Liver (tissue), 9 donors: Measurements from ENCODE around the gene SEPTIN2. TPM values are rescaled to one million over a fixed set of nuclear protein-coding genes. Genes with fewer than 3 reads are reported as not detected.

ENCODE experiments used
- DNase-seq: peaks from one replicate; pipeline ENCODE4 v3.0.0-alpha.2; 2017; ENCODE audit warnings: low spot score
- H3K27ac ChIP-seq, 2 donors: one replicate each; pipeline ENCODE4 v1.7.0; 2013; ENCODE audit warnings: inconsistent platforms in 2 of 2, low read length in 2 of 2, control low read depth in 1 of 2, low read depth in 1 of 2, mild to moderate bottlenecking in 1 of 2
- H3K27me3 ChIP-seq, 4 donors: one replicate each; pipeline versions ENCODE4 v1.6.1 to v1.7.0; 2013; ENCODE audit warnings: low read length in 3 of 4, inconsistent platforms in 1 of 4, mild to moderate bottlenecking in 1 of 4, moderate library complexity in 1 of 4; ENCODE audit not compliant: control insufficient read depth in 4 of 4, insufficient read depth in 4 of 4
- H3K36me3 ChIP-seq, 4 donors: one replicate each; pipeline versions ENCODE4 v1.6.1 to v1.7.0; 2013; ENCODE audit warnings: low read length in 3 of 4, mild to moderate bottlenecking in 3 of 4, low read depth in 1 of 4, moderate library complexity in 1 of 4; ENCODE audit not compliant: control insufficient read depth in 4 of 4, insufficient read depth in 3 of 4
- H3K4me1 ChIP-seq, 4 donors: one replicate each; pipeline versions ENCODE4 v1.6.1 to v1.7.0; 2013; ENCODE audit warnings: low read length in 3 of 4, mild to moderate bottlenecking in 3 of 4, moderate library complexity in 1 of 4; ENCODE audit not compliant: control insufficient read depth in 4 of 4, insufficient read depth in 4 of 4
- H3K4me3 ChIP-seq, 3 donors: one replicate each; pipeline versions ENCODE4 v1.6.1 to v1.7.0; 2013; ENCODE audit warnings: low read length in 3 of 3, control low read depth in 1 of 3, low read depth in 1 of 3, mild to moderate bottlenecking in 1 of 3
- H3K9ac ChIP-seq, 2 donors: one replicate each; pipeline ENCODE4 v1.7.0; 2013; ENCODE audit warnings: low read length in 2 of 2, mild to moderate bottlenecking in 2 of 2, moderate library complexity in 2 of 2, control low read depth in 1 of 2, low read depth in 1 of 2
- H3K9me3 ChIP-seq, 4 donors: one replicate each; pipeline versions ENCODE4 v1.6.1 to v1.7.0; 2013; ENCODE audit warnings: low read length in 3 of 4; ENCODE audit not compliant: control insufficient read depth in 4 of 4
- ATF3 ChIP-seq: IDR thresholded peaks from 2 replicates; pipeline ENCODE4 v1.6.1; 2016; ENCODE audit warnings: antibody characterized with exemption
- CTCF ChIP-seq: fragments of 150-350 bp; IDR thresholded peaks from 2 replicates; pipeline ENCODE4 v1.5.1; 2017; ENCODE audit warnings: improper control_type of control experiment, low read depth, low read length; ENCODE audit not compliant: missing input control
- FOXA1 ChIP-seq: IDR thresholded peaks from 2 replicates; pipeline ENCODE4 v1.6.1; 2016; ENCODE audit warnings: antibody characterized with exemption
- FOXA2 ChIP-seq: IDR thresholded peaks from 2 replicates; pipeline ENCODE4 v1.6.1; 2016; ENCODE audit warnings: antibody characterized with exemption
- HNF4G ChIP-seq: IDR thresholded peaks from 2 replicates; pipeline ENCODE4 v1.6.1; 2016; ENCODE audit warnings: antibody characterized with exemption
- MAX ChIP-seq: IDR thresholded peaks from 2 replicates; pipeline ENCODE4 v1.6.1; 2016; ENCODE audit warnings: antibody characterized with exemption
- NR2F2 ChIP-seq: IDR thresholded peaks from 2 replicates; pipeline ENCODE4 v1.6.1; 2016; ENCODE audit warnings: antibody characterized with exemption
- RAD21 ChIP-seq, 2 donors: IDR thresholded peaks; 2 replicates each; pipeline ENCODE4 v1.6.1; 2016; ENCODE audit warnings: antibody characterized with exemption in 2 of 2, mild to moderate bottlenecking in 2 of 2
- REST ChIP-seq: IDR thresholded peaks from 2 replicates; pipeline ENCODE4 v1.6.1; 2016; ENCODE audit warnings: antibody characterized with exemption, mild to moderate bottlenecking
- RXRA ChIP-seq, 2 donors: IDR thresholded peaks; 2 replicates each; pipeline ENCODE4 v1.6.1; 2017 to 2018; ENCODE audit warnings: antibody characterized with exemption in 2 of 2, mild to moderate bottlenecking in 1 of 2
- SP1 ChIP-seq: IDR thresholded peaks from 2 replicates; pipeline ENCODE4 v1.6.1; 2018; ENCODE audit warnings: antibody characterized with exemption, mild to moderate bottlenecking
- YY1 ChIP-seq: IDR thresholded peaks from 2 replicates; pipeline ENCODE4 v1.6.1; 2016; ENCODE audit warnings: antibody characterized with exemption, mild to moderate bottlenecking
- WGBS: extraction: QIAGEN DNeasy Blood & Tissue Kit; methylation state at CpG from one replicate; pipeline ENCODE4 v1.1.7; 2013; 5-methylcytosine and 5-hydroxymethylcytosine counted together
- polyA plus RNA-seq, 2 donors: library from polyadenylated mRNA; stranded (reverse) in 1 of 2; unstranded in 1 of 2; fragments of 200-250 nt in 1 of 2; fragments of >200 nt in 1 of 2; fragmentation: Nextera tagmentation in 1 of 2; extraction: Ambion mirVana in 1 of 2; gene quantifications; one replicate each; pipeline versions ENCODE4 v1.2.1 to v1.2.3, GENCODE V29; 2013 to 2015
- total RNA-seq, 2 donors: library from RNA; depleted of rRNA; stranded (reverse); fragments of >200 nt; gene quantifications; one replicate each; pipeline ENCODE4 v1.2.3, GENCODE V29; 2014
- donor health status: healthy.
- donor health status: healthy.
- donor health status: healthy.
- donor health status: healthy.
- donor health status: healthy.

Gene SEPTIN2
- total RNA-seq (100 to 1,000 TPM; 119 to 147 TPM), polyA plus RNA-seq (10 to 100 TPM; 63.7 to 75.1 TPM)

GRCh38 chr2:241315879-241316631 lies at the start of gene SEPTIN2:
Gene SEPTIN2, plus strand, starts transcription at chr2:241315925. Its CDS starts 8,308 bp downstream, at chr2:241324233.
- Histone ChIP-seq H3K9ac (peak within 1 kb of the TSS; percentile 90 to 97), H3K36me3 (no peaks in the 10 kb centered on the region), H3K4me1 (peaks cover 16 to 64% (median 55%) of the 10 kb centered on the region in 4 donors), H3K4me3 (peak within 1 kb of the TSS; percentile 91 to 95 (median 95)), H3K27ac (peak within 1 kb of the TSS; percentile 98), H3K9me3 (no peaks in the 10 kb centered on the region), H3K27me3 (no peaks in the 10 kb centered on the region)
- peak; percentile 85 for TF ChIP-seq YY1
- no peak for TF ChIP-seq FOXA2
- WGBS, result under 1% methylated on average over 75 of the region's 75 CpGs
- no peak for DNase-seq

GRCh38 chr2:241267249-241268067 lies 48.3 kb upstream of the SEPTIN2 start:
- Histone ChIP-seq H3K9me3 (no peaks in the 10 kb centered on the region), H3K27me3 (no peaks in the 10 kb centered on the region), H3K27ac (no peak overlapping the region), H3K4me1 (peaks cover 6 to 35% (median 25%) of the 10 kb centered on the region in 4 donors), H3K36me3 (peaks cover 7 to 46% (median 41%) of the 10 kb centered on the region in 4 donors), H3K9ac (no peak overlapping the region), H3K4me3 (no peak overlapping the region)
- TF ChIP-seq RAD21 (IDR thresholded peaks at IDR 0.05) (peak in 1 of 2 donors; percentile 18), CTCF (no peak)
- DNase-seq, result no peak
- WGBS, result 81% methylated on average over 12 of the region's 12 CpGs

- Histone ChIP-seq H3K9ac (no peak overlapping the region), H3K36me3 (peaks cover 7 to 38% (median 33%) of the 10 kb centered on the region in 4 donors), H3K9me3 (no peaks in the 10 kb centered on the region), H3K4me3 (no peak overlapping the region), H3K27ac (no peak overlapping the region), H3K27me3 (no peaks in the 10 kb centered on the region), H3K4me1 (peaks cover 6 to 41% (median 29%) of the 10 kb centered on the region in 4 donors)
- TF ChIP-seq YY1 (no peak), CTCF (no peak), SP1 (no peak), MAX (no peak), RAD21 (IDR thresholded peaks at IDR 0.05) (no peak), HNF4G (no peak), ATF3 (no peak), RXRA (IDR thresholded peaks at IDR 0.05) (no peak), FOXA1 (no peak), REST (no peak), NR2F2 (no peak)
- WGBS, result 72% methylated on average over 7 of the region's 7 CpGs
- DNase-seq, result no peak
Measured at GRCh38 chr2:241268306-241268705, 47.4 kb upstream of the SEPTIN2 start.
